Nephron (organoid): ENCODE results near the gene CXADR.
"Not testable (repeated sequence)": the region's sequence is repeated elsewhere in the genome, so short reads cannot be mapped to it uniquely, and the experiment has no call there.

Experiments
- H3K27ac Mint-ChIP-seq, 3 experiments: 2 replicates each; pipeline ENCODE4 v1.8.0; 2020; ENCODE audit warnings: mixed read lengths in 3 of 3, mild to moderate bottlenecking in 2 of 3, moderate library complexity in 1 of 3
- H3K27me3 Mint-ChIP-seq: 2 replicates; pipeline ENCODE4 v1.8.0; 2021; ENCODE audit warnings: low read depth, mild to moderate bottlenecking, moderate library complexity, mixed read lengths
- H3K36me3 Mint-ChIP-seq: 2 replicates; pipeline ENCODE4 v1.8.0; 2020; ENCODE audit warnings: low read depth, mixed read lengths
- H3K4me1 Mint-ChIP-seq: 2 replicates; pipeline ENCODE4 v1.8.0; 2020; ENCODE audit warnings: mixed read lengths
- H3K4me3 Mint-ChIP-seq, 3 experiments: 2 replicates each; pipeline ENCODE4 v1.8.0; 2020; ENCODE audit warnings: mild to moderate bottlenecking in 3 of 3, mixed read lengths in 3 of 3, moderate library complexity in 2 of 3
- H3K9me3 Mint-ChIP-seq: 2 replicates; pipeline ENCODE4 v1.8.0; 2020; ENCODE audit warnings: mixed read lengths
- CTCF ChIP-seq, 3 experiments: fragments of 200-600 bp; sonication (generic); IDR thresholded peaks; one replicate each; pipeline ENCODE4 v1.5.0; 2021; ENCODE audit warnings: antibody characterized with exemption in 3 of 3; ENCODE audit not compliant: unreplicated experiment in 3 of 3

Gene CXADR

GRCh38 chr21:17482928-17483327, 29.9 kb upstream of the CXADR start:
- Mint-ChIP-seq H3K27ac (no peak overlapping the region), H3K36me3 (no peaks in the 10 kb centered on the region), H3K27me3 (no peaks in the 10 kb centered on the region), H3K4me3 (no peak overlapping the region), H3K4me1 (no peaks in the 10 kb centered on the region), H3K9me3 (no peaks in the 10 kb centered on the region)
- no peak for TF ChIP-seq CTCF (IDR thresholded peaks at IDR 0.05; ENCODE audit: unreplicated experiment in 3 of 3)

DNA sequence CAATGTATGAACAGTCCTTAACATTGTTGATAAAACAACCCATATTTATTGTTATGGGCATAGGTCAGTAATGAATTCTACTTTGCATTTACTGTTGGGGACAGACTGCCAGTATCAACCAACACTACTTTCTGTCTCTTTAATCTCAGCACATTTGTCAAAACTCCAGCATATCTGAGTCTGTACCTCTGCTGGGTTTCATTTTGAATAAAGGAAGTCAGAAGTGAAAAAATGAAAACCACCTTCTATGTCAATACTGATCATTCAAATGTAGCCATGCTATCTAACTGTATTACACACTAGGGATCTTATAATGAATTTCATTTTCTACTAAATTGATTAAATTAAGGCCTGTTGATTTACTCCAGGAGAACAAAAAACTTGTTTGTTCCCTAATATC, 24.2 kb upstream of the CXADR start:
- Mint-ChIP-seq H3K4me3 (no peak overlapping the region), H3K9me3 (no peaks in the 10 kb centered on the region), H3K27me3 (peaks cover 3% of the 10 kb centered on the region), H3K36me3 (no peaks in the 10 kb centered on the region), H3K4me1 (no peaks in the 10 kb centered on the region), H3K27ac (no peak overlapping the region)
- no peak for TF ChIP-seq CTCF (IDR thresholded peaks at IDR 0.05; ENCODE audit: unreplicated experiment in 3 of 3)

DNA sequence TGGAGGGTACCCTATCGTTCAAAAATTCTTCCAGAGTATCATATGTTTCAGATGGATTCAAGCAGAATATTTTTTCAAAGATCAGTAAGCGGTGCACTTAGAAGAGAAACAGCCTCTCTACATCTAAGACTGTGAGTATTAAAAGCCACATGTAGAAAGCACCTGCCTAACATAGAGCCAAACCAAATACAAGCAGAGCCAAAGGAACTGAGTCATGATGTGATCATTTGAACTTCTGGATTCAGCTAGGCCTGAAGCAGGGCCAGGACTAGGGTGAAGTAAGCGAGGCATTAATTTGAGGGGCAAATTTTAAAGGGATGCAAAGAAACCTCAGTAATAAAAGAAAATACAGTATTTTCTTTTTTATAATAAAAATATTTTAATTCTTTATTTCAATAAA, 23.3 kb upstream of the CXADR start:
- not testable (repeated sequence) for H3K4me1 Mint-ChIP-seq, H3K4me3 Mint-ChIP-seq, H3K9me3 Mint-ChIP-seq, H3K27me3 Mint-ChIP-seq, H3K27ac Mint-ChIP-seq, H3K36me3 Mint-ChIP-seq

- no peak overlapping the region for H3K27ac Mint-ChIP-seq
- peaks cover 7% of the 10 kb centered on the region for H3K27me3 Mint-ChIP-seq
- H3K9me3 Mint-ChIP-seq = no peaks in the 10 kb centered on the region
- H3K36me3 Mint-ChIP-seq = no peaks in the 10 kb centered on the region
- no peak for TF ChIP-seq CTCF (IDR thresholded peaks at IDR 0.05; ENCODE audit: unreplicated experiment in 3 of 3)
- no peak overlapping the region for H3K4me3 Mint-ChIP-seq
- H3K4me1 Mint-ChIP-seq = no peaks in the 10 kb centered on the region
These were observed 21.0 kb upstream of the CXADR start for GRCh38 chr21:17491716-17492414.

DNA sequence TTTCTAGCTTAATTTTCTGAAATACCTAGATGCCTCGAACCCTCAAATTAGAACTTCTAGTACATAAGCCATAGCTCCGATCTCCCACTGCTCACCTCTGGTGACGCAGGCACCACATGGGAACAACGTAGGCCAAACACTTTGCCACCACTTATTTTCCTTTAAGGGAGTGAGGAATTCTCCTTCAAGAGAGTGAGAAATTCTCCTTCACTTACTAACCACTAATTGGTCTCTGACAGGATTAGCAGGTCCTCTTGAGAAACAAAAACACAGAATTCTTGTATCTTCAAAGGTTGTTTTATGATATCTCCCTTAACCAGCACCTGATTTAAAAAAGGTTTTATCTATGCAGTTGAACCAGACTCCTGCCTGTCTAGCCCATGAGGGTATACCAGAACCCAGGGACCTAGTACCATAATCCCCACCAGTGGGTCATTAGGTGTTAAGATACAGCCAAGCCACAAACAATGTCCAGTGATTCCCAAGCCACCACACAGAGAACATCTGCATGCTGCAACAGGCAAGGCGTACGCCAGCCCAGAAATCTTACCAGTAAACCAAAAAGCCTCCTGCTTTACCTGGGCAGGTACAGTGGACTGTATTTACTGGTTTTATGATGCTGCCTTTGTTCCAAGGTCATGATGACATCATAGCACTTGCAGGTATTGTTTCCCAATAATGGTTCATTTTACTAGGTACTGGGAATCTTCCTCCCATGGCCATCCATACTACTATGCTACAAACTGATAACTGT, 20.3 kb upstream of the CXADR start:
- Mint-ChIP-seq H3K27ac (no peak overlapping the region), H3K36me3 (no peaks in the 10 kb centered on the region), H3K4me3 (no peak overlapping the region), H3K27me3 (peaks cover 7% of the 10 kb centered on the region), H3K4me1 (no peaks in the 10 kb centered on the region), H3K9me3 (no peaks in the 10 kb centered on the region)
- TF ChIP-seq CTCF (IDR thresholded peaks at IDR 0.05; ENCODE audit: unreplicated experiment in 3 of 3) = no peak

DNA sequence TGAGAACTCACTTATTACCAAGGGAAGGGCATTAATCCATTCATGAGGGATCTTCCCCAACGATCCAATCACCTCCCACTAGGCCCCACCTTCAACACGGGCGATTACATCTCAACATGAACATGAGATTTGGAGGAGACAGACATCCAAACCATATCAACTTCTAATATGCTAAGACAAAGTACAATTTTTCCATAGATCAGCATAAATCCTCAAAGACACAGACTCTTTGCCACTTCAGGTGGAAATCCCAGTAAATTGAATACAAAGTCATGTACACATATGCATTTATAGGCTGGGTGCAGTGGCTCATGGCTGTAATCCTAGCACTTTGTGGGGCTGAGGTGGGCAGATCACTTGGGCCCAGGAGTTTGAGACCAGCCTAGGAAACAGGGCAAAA, 18.8 kb upstream of the CXADR start:
- peaks cover 5% of the 10 kb centered on the region for H3K4me1 Mint-ChIP-seq
- H3K4me3 Mint-ChIP-seq = no peak overlapping the region
- H3K36me3 Mint-ChIP-seq = no peaks in the 10 kb centered on the region
- no peak overlapping the region for H3K27ac Mint-ChIP-seq
- peaks cover 7% of the 10 kb centered on the region for H3K27me3 Mint-ChIP-seq
- no peak for TF ChIP-seq CTCF (IDR thresholded peaks at IDR 0.05; ENCODE audit: unreplicated experiment in 3 of 3)
- H3K9me3 Mint-ChIP-seq = no peaks in the 10 kb centered on the region
